BLaER1 treated with 17β-estradiol and CSF1 and Interleukin-3, amounts not matched to agents 10 nM and 100 nM (cell line): Measurements from ENCODE around the gene EHD4.

Experiments used
- H3K27ac ChIP-seq, 11 experiments: shearing (Covaris generic); formaldehyde crosslinking; 2 replicates each; pipeline ENCODE4 v1.8.1; 2022
- H3K27me3 ChIP-seq, 11 experiments: shearing (Covaris generic); formaldehyde crosslinking; 2 replicates each; pipeline ENCODE4 v1.8.1; 2022
- H3K36me3 ChIP-seq, 11 experiments: shearing (Covaris generic); formaldehyde crosslinking; 2 replicates each; pipeline ENCODE4 v1.8.1; 2022
- H3K4me1 ChIP-seq, 10 experiments: shearing (Covaris generic); formaldehyde crosslinking; 2 replicates each; pipeline ENCODE4 v1.8.1; 2022
- H3K4me2 ChIP-seq, 11 experiments: shearing (Covaris generic); formaldehyde crosslinking; 2 replicates each; pipeline ENCODE4 v1.8.1; 2022
- H3K4me3 ChIP-seq, 10 experiments: shearing (Covaris generic); formaldehyde crosslinking; 2 replicates each; pipeline ENCODE4 v1.8.1; 2022
- H3K9ac ChIP-seq, 11 experiments: shearing (Covaris generic); formaldehyde crosslinking; 2 replicates each; pipeline ENCODE4 v1.8.1; 2022
- H3K9me3 ChIP-seq, 11 experiments: shearing (Covaris generic); formaldehyde crosslinking; replicated peaks in 1 of 11; 2 replicates each; pipeline ENCODE4 v1.8.1; 2022
- H4K20me1 ChIP-seq, 11 experiments: shearing (Covaris generic); formaldehyde crosslinking; 2 replicates each; pipeline ENCODE4 v1.8.1; 2022
- Cebpa-rat ChIP-seq, 11 experiments: shearing (Covaris generic); IDR thresholded peaks; 2 replicates each; pipeline ENCODE4 v1.8.1; 2022

EHD4 gene

DNA sequence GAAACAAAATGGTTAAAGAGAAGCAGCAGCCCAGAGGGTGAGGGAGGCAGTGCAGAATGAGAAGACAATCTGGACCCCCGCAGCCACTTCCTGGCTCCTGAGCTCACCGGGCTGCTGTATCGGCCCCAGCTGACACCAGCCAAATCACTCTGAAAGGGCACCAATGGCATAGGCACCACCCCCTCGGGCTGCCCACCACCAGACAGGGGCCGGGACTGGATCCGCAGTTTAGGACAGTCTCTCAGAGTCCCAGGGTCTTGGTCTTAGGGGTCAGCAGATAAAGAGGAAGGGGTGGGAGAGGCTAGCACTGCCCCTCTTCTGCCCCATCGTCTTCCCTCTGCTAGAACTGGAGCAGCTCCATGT, 17.9 kb upstream of the EHD4 start:
- TF ChIP-seq Cebpa-rat (IDR thresholded peaks at IDR 0.05): no peak
- no peaks in the 10 kb centered on the region for H3K27me3 ChIP-seq
- no peak overlapping the region for H3K4me2 ChIP-seq
- H3K27ac ChIP-seq: no peak overlapping the region
- no peak overlapping the region for H3K4me3 ChIP-seq
- no peaks in the 10 kb centered on the region for H3K36me3 ChIP-seq
- H3K4me1 ChIP-seq: peaks cover 0 to 6% (median 0%) of the 10 kb centered on the region in 10 experiments; a peak in 4 of 20 replicates
- H4K20me1 ChIP-seq: no peaks in the 10 kb centered on the region
- no peaks in the 10 kb centered on the region for H3K9me3 ChIP-seq
- H3K9ac ChIP-seq: no peak overlapping the region

DNA sequence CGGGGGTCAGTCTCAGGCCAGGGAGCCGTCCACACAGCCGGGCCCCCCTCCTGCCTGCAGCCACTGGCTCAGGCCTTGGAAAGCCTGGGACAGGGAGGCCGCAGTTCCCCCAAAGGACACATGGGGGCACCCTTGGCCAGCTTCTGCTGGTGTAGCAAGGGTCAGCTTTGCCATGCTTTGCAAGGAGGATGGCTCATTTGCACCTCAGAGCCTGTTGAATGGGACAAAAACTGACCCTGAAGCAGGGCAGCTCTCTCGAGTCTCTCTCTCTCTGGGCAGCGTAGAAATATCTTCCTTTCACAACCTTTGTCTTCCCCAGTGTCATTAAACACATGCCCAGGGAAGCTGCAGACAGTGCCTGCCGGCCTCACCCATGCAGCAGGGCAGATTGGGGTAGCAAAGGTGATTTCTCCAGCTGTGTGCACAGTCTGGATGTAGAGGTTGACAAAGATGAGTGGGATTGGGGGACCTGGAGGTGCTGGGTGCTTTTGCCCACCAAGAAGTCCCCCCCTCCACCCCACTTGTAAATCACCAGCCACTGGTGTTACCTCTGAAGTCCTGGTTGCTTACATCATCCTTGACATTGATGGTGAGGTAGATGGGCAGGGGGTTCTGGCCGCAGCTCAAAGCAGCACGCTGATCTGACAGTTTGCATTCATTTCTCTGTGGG, 17.4 kb upstream of the EHD4 start:
- peaks cover 0 to 6% (median 0%) of the 10 kb centered on the region in 10 experiments; a peak in 4 of 20 replicates for H3K4me1 ChIP-seq
- no peaks in the 10 kb centered on the region for H3K9me3 ChIP-seq
- TF ChIP-seq Cebpa-rat (IDR thresholded peaks at IDR 0.05): no peak
- no peaks in the 10 kb centered on the region for H3K36me3 ChIP-seq
- H3K4me3 ChIP-seq: no peak overlapping the region
- no peak overlapping the region for H3K4me2 ChIP-seq
- H4K20me1 ChIP-seq: no peaks in the 10 kb centered on the region
- no peak overlapping the region for H3K27ac ChIP-seq
- H3K27me3 ChIP-seq: no peaks in the 10 kb centered on the region
- H3K9ac ChIP-seq: no peak overlapping the region

DNA sequence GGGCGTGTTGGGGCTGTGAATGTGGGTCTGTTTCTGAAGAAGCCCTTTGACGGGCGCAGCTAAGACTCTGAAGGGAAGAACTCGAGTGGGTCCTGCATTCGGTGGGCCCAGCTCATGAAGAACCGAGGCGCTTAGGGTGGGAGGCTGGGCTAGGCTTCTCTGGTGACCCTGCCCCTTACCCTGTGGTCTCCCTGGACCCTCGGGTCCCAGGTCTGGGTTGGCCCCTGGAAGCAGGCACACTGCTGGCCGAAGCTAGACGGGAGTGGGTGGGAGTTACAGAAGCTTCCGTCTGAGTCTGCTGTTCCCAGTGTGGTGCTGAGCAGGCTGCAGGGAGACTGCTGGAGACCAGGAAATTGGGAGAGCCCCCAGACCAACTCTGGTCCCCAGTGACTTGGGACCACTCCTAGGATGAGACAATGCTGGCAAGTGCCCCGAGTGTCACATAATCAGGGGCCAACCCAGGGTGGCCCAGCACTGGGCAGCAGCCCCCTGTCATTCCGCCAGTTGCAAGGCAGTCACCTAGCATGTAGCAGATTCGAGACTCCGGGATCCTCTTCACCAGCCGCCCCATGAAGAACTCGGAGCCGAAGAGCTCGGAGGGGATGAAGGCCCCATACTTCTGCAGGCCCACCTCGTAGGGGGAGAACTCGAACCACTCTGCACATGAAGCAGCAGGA, 16.7 kb upstream of the EHD4 start:
- no peaks in the 10 kb centered on the region for H3K9me3 ChIP-seq
- no peak for TF ChIP-seq Cebpa-rat (IDR thresholded peaks at IDR 0.05)
- no peaks in the 10 kb centered on the region for H3K27me3 ChIP-seq
- no peak overlapping the region for H3K9ac ChIP-seq
- no peak overlapping the region for H3K4me2 ChIP-seq
- no peak overlapping the region for H3K27ac ChIP-seq
- H3K4me1 ChIP-seq: peaks cover 0 to 6% (median 0%) of the 10 kb centered on the region in 10 experiments; a peak in 4 of 20 replicates
- no peak overlapping the region for H3K4me3 ChIP-seq
- H4K20me1 ChIP-seq: no peaks in the 10 kb centered on the region
- H3K36me3 ChIP-seq: no peaks in the 10 kb centered on the region

DNA sequence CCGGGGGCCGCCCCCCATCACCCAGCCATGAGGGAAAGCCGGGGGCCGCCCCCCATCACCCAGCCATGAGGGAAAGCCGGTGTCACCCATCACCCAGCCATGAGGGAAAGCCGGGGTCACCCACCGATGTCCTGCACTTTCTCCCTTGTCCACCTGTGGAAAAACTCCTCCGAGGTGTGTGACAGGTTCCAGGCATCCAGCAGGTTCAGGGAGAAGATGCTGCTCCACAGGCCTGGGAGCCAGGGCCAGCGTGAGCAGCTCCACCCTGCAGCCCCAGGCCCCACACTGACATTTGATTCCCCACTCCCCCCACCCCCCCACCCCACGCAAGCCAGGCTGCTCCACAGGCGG, 15.5 kb upstream of the EHD4 start:
- peaks cover 0 to 6% (median 0%) of the 10 kb centered on the region in 10 experiments; a peak in 4 of 20 replicates for H3K4me1 ChIP-seq
- no peak overlapping the region for H3K4me2 ChIP-seq
- no peak overlapping the region for H3K9ac ChIP-seq
- no peaks in the 10 kb centered on the region for H3K9me3 ChIP-seq
- H4K20me1 ChIP-seq: no peaks in the 10 kb centered on the region
- no peaks in the 10 kb centered on the region for H3K36me3 ChIP-seq
- no peaks in the 10 kb centered on the region for H3K27me3 ChIP-seq
- no peak overlapping the region for H3K27ac ChIP-seq
- H3K4me3 ChIP-seq: no peak overlapping the region
- no peak for TF ChIP-seq Cebpa-rat (IDR thresholded peaks at IDR 0.05)

DNA sequence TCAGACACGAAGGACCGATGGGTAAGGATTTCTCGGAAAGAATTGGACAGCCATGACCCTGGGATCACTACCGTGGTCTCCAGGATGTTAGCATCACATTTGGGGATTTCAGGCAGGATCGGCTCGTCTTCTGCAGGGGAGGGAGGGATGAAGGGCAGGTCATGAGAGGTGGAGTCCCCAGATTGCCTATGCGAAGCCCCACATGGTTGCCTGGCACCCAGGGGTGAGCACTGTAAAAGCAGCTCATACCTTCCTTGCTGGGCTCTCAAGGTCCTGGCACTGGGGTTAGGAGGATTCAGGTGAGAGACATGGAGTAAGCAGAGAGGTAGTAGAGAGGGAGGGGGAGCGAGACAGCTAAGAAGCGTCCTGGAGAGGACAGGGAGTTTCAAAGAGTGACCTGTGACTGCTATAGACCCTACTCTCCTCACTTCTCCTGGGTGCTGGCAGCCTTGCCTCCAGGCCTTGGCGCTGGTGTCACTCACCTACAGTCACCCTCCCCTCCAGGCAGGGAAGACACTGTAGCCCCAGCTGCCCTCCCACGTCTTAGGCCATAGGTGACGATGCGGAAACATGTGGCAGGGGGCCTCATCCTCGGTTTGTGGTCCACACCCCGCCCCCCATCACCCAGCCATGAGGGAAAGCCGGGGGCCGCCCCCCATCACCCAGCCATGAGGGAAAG, 15.0 kb upstream of the EHD4 start:
- Histone ChIP-seq H3K4me1 (peaks cover 0 to 6% (median 0%) of the 10 kb centered on the region in 10 experiments; a peak in 4 of 20 replicates), H3K9me3 (no peaks in the 10 kb centered on the region)

DNA sequence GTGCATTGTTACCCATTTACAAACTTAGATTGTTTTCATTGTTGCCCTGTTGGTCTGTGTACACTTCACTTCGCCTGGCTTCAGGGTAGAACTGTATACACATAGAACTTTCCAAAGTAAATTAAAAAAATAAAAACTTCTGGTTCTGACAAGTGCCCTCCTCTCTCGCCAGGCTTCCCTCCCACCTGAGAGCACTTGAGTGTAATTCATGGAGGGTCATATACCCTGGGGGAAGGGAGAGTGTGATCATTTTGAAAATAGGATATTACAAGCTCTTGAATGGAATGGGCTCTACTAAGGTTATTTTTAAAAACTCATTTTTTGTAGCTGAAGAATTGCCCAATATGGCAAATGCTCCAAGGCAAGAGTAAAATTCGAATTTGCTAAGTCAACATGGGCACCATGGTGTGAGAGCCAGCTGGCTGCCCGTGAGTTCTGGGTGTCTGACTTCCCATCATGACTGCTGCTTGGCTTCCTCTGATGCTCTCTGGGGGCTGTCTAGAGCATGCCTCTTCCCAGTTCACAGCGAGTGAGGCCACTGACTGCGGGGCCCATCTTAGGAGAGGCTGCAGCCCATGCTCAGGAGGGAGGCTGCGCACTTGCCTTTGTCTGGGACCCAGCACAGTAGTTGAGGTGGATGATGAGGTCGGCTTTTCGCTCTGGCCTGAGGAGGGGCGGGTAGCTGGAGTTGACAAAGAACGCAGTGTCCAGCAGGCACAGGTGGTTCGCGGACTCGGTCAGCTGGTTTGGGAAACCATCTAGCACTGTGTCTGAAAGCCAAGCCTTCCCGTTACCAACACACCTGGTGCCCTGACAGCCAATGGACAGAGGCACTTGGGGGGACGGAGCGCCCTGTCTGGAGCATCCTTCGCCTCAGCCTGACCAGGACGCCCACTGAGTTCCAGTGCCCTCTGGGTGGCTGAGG, 13.1 kb upstream of the EHD4 start:
- Histone ChIP-seq H3K4me3 (no peak overlapping the region), H3K9me3 (no peaks in the 10 kb centered on the region), H3K9ac (no peak overlapping the region), H3K4me2 (peak overlapping the region in 3 of 11 experiments; percentile 5 to 9 (median 6); a peak in 3 of 22 replicates), H3K36me3 (no peaks in the 10 kb centered on the region), H4K20me1 (no peaks in the 10 kb centered on the region), H3K4me1 (peaks cover 0 to 14% (median 4%) of the 10 kb centered on the region in 10 experiments; a peak in 9 of 20 replicates), H3K27me3 (no peaks in the 10 kb centered on the region), H3K27ac (no peak overlapping the region)
- no peak for TF ChIP-seq Cebpa-rat (IDR thresholded peaks at IDR 0.05)

More for the DNA sequence above, 15.0 kb upstream of the EHD4 start:
- Histone ChIP-seq H3K27ac (no peak overlapping the region), H4K20me1 (no peaks in the 10 kb centered on the region), H3K27me3 (no peaks in the 10 kb centered on the region), H3K4me2 (no peak overlapping the region), H3K36me3 (no peaks in the 10 kb centered on the region), H3K9ac (no peak overlapping the region), H3K4me3 (no peak overlapping the region)
- no peak for TF ChIP-seq Cebpa-rat (IDR thresholded peaks at IDR 0.05)

DNA sequence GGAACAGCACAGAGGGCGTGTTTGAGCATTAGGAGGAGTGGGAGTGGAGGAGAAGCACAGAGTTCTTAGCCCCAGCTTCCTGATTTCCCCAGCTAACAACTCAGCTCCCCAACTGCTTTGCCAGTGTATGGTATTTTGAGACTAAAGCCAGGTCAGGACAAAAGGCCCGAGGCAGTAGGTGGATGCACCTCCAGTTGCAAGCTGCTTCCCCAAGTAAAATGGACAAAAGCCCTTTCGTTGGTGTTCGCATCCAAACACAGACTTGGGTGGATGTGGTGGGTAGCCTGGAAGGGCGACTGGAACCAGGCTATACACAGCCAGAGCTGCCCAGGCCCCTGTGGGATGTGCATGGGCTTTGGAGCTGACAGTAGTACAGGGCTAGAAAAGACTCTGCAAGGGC, 12.3 kb upstream of the EHD4 start:
- Histone ChIP-seq H3K9me3 (no peaks in the 10 kb centered on the region), H3K4me2 (no peak overlapping the region), H3K4me3 (no peak overlapping the region), H4K20me1 (no peaks in the 10 kb centered on the region), H3K27ac (no peak overlapping the region), H3K9ac (no peak overlapping the region), H3K36me3 (no peaks in the 10 kb centered on the region), H3K4me1 (peaks cover 0 to 14% (median 4%) of the 10 kb centered on the region in 10 experiments; a peak in 8 of 20 replicates), H3K27me3 (no peaks in the 10 kb centered on the region)
- no peak for TF ChIP-seq Cebpa-rat (IDR thresholded peaks at IDR 0.05)

DNA sequence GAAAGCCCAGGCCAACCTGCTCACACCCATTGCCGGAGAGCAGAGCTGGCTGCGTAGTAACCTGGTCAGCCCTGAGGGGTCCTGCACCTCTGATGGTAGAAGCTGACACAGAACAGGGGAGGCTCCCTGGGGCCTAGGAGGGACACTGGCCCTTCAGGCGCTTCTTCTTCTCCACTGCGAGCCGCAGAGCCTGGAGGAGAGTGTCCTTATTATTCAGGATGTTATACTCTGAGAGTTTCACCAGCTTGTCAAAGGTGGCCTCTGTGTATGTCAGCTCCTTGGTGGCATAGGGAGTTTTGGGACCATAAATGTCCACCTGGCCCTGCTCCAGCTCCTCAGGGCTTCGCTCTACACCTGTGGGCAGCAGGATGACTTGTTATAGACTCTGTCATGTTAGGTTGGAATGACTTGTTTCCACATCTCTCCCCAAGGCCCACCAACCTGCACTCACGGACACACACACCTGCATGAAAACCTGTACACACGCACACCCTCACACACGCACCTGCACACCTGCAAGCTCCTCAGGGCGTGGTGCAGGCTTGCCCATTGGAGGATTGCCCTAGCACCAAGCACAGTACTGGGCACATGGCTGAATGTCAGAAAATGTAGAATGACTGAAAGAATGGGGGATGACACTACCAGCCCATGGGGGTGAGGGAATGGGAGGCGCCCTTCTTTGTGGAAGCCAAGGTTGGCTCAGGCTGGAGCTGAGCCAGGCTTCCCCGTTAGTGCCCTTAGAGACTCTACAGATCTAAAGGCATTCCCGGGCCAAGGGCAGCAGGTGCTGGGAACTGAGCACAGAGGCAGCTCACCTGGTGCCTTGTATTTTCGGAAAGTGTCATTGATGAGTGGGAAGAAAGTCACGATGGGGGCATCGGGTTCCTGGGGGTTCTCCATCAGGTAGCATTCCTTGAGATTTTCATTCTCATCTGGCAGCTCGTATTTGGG, 11.5 kb upstream of the EHD4 start:
- Histone ChIP-seq H3K36me3 (no peaks in the 10 kb centered on the region), H3K4me1 (peaks cover 0 to 14% (median 4%) of the 10 kb centered on the region in 10 experiments; a peak in 8 of 20 replicates), H3K9me3 (no peaks in the 10 kb centered on the region), H4K20me1 (no peaks in the 10 kb centered on the region), H3K27me3 (no peaks in the 10 kb centered on the region), H3K27ac (no peak overlapping the region), H3K4me2 (no peak overlapping the region), H3K9ac (no peak overlapping the region), H3K4me3 (no peak overlapping the region)
- TF ChIP-seq Cebpa-rat (IDR thresholded peaks at IDR 0.05): no peak
